ENCODE results near the gene RMI2. TPM values are rescaled to one million over a fixed set of nuclear protein-coding genes. Genes with fewer than 3 reads are reported as not detected.

The RMI2 gene
- total RNA-seq, 6 donors from 2014 or later: 2.6 to 6.3 (median 2.7) TPM

DNA sequence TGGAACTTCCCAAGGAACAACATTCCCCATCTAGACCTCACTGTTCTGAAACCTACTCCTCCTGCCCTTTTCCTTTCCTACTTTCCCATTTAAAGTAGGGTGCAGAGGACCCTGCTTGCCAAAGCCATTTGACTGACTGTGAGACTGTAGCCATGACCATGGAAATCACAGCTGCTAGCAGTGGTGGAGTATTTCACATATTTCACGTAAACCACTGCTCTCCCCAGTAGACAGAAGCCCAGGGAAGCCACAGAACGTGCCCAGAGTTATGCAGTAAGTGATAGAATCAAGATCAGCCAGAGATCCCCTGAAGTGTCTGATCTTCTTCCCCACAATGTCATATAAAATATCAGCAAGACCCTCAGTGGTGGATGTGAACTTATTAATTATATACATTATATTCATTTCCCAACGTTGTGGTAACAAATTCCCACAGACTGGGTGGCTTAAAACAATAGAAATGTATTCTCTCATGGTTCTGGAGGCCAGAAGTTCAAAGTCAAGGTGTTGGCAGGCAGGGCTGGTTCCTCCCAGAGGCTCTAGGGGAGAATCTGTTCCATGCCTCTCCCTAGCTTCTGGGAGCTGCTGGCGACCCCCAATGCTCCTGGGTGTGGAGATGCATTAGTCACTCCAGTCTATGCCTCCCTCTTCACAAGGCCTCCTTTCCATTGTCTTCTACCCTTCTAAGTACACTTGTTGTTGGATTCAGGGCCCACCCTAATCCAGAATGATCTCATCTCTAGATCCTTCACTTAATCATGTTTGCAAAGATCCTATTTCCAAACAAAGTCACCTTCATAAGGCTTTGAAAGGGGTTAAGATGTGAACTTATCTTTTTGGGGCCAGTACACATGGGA, 43.4 kb upstream of the RMI2 start:
- H3K4me3 ChIP-seq: no peak overlapping the region
- WGBS, 2 donors: 80 to 86% methylated on average over 4 of the region's 4 CpGs
- DNase-seq (no peak), ATAC-seq (ENCODE audit: low FRiP score in 2 of 2) (no peak)
- H3K9me3 ChIP-seq: no peaks in the 10 kb centered on the region
- no peaks in the 10 kb centered on the region for H3K27me3 ChIP-seq
- no peaks in the 10 kb centered on the region for H3K36me3 ChIP-seq
- TF ChIP-seq POLR2A (IDR thresholded peaks at IDR 0.05) (no peak), POLR2AphosphoS5 (IDR thresholded peaks at IDR 0.05) (no peak), EP300 (IDR thresholded peaks at IDR 0.05) (no peak)
- TF ChIP-seq, protein P1, sequence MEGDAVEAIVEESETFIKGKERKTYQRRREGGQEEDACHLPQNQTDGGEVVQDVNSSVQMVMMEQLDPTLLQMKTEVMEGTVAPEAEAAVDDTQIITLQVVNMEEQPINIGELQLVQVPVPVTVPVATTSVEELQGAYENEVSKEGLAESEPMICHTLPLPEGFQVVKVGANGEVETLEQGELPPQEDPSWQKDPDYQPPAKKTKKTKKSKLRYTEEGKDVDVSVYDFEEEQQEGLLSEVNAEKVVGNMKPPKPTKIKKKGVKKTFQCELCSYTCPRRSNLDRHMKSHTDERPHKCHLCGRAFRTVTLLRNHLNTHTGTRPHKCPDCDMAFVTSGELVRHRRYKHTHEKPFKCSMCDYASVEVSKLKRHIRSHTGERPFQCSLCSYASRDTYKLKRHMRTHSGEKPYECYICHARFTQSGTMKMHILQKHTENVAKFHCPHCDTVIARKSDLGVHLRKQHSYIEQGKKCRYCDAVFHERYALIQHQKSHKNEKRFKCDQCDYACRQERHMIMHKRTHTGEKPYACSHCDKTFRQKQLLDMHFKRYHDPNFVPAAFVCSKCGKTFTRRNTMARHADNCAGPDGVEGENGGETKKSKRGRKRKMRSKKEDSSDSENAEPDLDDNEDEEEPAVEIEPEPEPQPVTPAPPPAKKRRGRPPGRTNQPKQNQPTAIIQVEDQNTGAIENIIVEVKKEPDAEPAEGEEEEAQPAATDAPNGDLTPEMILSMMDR (IDR thresholded peaks at IDR 0.05): no peak
- H3K4me1 ChIP-seq: peaks cover 13 to 29% (median 18%) of the 10 kb centered on the region in 4 donors
- H3K27ac ChIP-seq: peak overlapping the region in 3 of 4 donors; percentile 9 to 79 (median 74)

DNA sequence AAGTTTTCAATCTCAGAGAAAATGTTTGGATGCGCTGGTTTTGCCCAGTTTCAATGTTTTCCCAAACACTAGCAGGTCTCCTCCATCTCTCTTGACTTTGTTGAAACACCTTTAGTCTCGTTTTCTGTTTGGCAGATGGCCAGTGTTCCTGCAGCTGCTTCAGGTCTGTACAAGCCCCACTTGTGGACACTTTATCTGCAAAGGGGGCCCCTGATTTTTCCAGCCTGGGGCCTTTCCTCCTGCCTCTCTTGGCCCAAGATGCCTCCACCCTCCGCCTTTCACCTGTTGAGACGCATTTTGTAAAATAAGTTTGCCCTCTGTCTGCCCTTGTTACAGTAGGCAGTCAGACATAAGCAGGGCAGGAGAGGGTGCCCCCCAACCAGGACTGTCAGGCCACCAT, 42.3 kb upstream of the RMI2 start:
- no peaks in the 10 kb centered on the region for H3K36me3 ChIP-seq
- no peak for TF ChIP-seq EP300 (IDR thresholded peaks at IDR 0.05)
- TF ChIP-seq POLR2AphosphoS5 (IDR thresholded peaks at IDR 0.05): no peak
- TF ChIP-seq POLR2A (IDR thresholded peaks at IDR 0.05): no peak
- TF ChIP-seq, protein P1 (IDR thresholded peaks at IDR 0.05): no peak
- 62 to 80% methylated on average over 3 to 4 of the region's 4 CpGs for WGBS, 2 donors
- H3K4me3 ChIP-seq: no peak overlapping the region
- no peaks in the 10 kb centered on the region for H3K9me3 ChIP-seq
- peak in 1 of 2 donors; percentile 77 for DNase-seq
- no peaks in the 10 kb centered on the region for H3K27me3 ChIP-seq
- ATAC-seq (ENCODE audit: low FRiP score in 2 of 2): no peak
- H3K27ac ChIP-seq: peak overlapping the region; percentile 63 to 88 (median 76)
- peaks cover 5 to 28% (median 13%) of the 10 kb centered on the region in 4 donors for H3K4me1 ChIP-seq

DNA sequence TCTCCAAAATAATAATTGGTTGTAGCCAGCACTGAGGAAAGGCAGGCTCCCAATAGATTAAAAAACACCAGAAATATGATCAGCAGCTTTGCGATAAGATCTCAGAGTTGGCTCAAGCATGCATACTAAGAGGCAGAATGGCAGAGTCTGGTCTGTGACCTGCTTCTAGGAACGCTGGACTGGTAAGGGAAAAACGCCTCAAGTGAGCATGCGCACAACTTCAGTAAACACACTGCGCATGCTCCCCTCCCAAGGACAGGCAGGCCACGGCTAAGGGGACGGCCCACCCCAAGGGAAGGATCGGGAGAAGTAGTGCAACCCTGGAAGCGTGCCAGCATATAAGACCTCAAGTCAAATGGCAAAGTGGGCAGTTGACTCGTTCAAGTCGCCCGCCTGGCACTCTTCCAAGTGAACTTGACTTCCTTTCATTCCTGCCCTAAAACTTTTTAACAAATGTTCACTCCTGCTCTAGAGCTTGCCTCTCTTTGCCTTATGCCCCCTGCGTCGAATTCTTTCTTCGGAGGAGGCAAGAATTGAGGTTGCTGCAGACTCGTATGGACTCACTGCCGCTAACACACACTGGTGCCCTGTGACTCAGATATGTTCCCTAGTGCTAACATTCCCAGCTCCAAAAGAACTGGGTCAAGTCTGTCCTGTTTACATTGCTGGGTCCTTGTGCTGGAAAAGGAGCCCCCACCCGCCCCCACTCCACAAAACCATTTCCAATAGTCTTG, 41.7 kb upstream of the RMI2 start:
- DNase-seq (peak in 1 of 2 donors; percentile 77), ATAC-seq (ENCODE audit: low FRiP score in 2 of 2) (peak; percentile 27 to 83)
- 52 to 55% methylated on average over 18 of the region's 18 CpGs for whole genome bisulfite sequencing, 2 donors
- TF ChIP-seq, protein P1 (IDR thresholded peaks at IDR 0.05): no peak
- TF ChIP-seq EP300 (IDR thresholded peaks at IDR 0.05): peak in 1 of 4 donors; percentile 16
- Histone ChIP-seq H3K4me3 (peak overlapping the region in 1 of 4 donors; percentile 19), H3K9me3 (no peaks in the 10 kb centered on the region), H3K36me3 (no peaks in the 10 kb centered on the region), H3K4me1 (peaks cover 8 to 32% (median 16%) of the 10 kb centered on the region in 4 donors), H3K27ac (peak overlapping the region; percentile 63 to 88 (median 76)), H3K27me3 (no peaks in the 10 kb centered on the region)

DNA sequence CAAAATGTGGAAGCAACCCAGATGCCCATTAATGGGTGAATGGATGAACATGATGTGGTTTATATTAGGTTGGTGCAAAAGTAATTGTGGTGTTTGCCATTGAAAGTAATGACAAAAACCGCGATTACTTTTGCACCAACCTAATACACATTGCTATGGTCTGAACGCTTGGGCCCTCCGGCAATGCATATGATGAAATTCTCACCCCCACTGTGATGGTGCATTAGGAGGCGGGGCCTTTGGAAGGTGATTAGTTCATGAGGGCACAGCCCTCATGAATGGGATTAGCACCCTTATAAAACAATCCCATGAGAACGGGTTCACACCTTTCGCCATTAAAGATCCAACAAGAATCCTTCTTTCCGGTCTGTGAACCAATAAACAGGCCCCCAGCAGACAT, 38.9 kb upstream of the RMI2 start:
- no peaks in the 10 kb centered on the region for H3K27me3 ChIP-seq
- WGBS, 2 donors: 85 to 93% methylated on average over 8 of the region's 8 CpGs
- no peak for DNase-seq
- H3K27ac ChIP-seq: peak overlapping the region; percentile 58 to 93 (median 73)
- no peak for ATAC-seq (ENCODE audit: low FRiP score in 2 of 2)
- no peak overlapping the region for H3K4me3 ChIP-seq
- H3K36me3 ChIP-seq: no peaks in the 10 kb centered on the region
- H3K9me3 ChIP-seq: no peaks in the 10 kb centered on the region
- peaks cover 26 to 56% (median 36%) of the 10 kb centered on the region in 4 donors for H3K4me1 ChIP-seq
- no peak for TF ChIP-seq EP300 (IDR thresholded peaks at IDR 0.05)
- no peak for TF ChIP-seq POLR2A (IDR thresholded peaks at IDR 0.05)
- TF ChIP-seq, protein P1 (IDR thresholded peaks at IDR 0.05): no peak
